Measurements from ENCODE around the gene PPP2R3B. TPM values are rescaled to one million over a fixed set of nuclear protein-coding genes. Genes with fewer than 3 reads are reported as not detected.

PPP2R3B gene
- total and polyA plus RNA-seq, 2 donors (not counting 1 experiment from before 2014, with no cell fraction given) = 43.3 to 47.6 TPM

DNA sequence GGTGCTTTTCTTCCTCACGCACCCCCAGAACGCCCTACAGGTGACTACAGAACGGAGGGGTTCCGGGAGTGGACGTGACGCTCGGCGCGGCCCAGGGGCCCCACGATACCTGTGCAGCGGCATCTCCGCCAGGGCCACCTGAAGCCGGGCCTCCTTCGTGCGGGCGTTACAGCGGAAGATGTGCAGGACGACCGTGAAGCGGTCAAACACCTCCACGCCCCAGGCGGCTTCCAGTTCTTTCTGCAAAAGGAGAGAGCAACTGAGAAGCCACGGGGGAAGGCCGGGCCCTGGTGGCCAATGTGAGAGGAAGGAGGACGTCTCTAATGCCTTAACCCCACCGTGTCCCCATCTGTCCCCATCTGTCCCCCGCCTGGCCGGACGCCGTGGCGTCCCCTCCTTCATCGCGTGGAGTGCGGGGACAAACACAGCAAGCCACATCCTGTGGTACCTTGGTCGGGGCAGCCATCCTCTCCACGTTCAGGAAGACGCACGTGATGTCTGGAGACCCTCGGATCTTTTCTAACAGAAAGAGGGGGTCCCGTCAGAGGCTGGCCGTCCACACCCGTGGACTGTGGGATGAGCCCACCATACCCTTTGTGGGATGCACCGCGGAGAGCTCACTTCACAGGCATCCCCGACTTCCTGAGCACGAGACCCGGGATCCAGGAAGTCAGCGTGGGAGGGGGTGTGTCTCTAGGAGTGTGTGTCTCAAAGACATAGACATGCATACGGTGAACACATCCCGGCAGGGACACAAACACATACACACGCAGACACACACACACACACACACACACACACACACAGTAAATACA, 71.7 kb downstream of the PPP2R3B start:
- 96% methylated on average over 43 of the region's 51 CpGs for whole genome bisulfite sequencing (ENCODE audit: insufficient coverage)
- no peak overlapping the region for H3K27ac Mint-ChIP-seq
- Histone ChIP-seq H4K20me1 (ENCODE audit: control insufficient read depth, insufficient read depth, low read length, poor library complexity, severe bottlenecking) (peaks cover 14% of the 10 kb centered on the region), H3K27me3 (replicated peaks in 1 of 4; ENCODE audit: control extremely low read depth in 1 of 4, control insufficient read depth in 3 of 4, insufficient read depth in 4 of 4, low read length in 3 of 4) (peaks cover 0 to 5% (median 0%) of the 10 kb centered on the region in 4 experiments), H3K4me3 (ENCODE audit: control extremely low read depth in 1 of 5, extremely low read depth in 1 of 5, insufficient read depth in 1 of 5, low read depth in 2 of 5, low read length in 4 of 5) (no peak overlapping the region), H3K4me1 (ENCODE audit: control insufficient read depth in 2 of 2, insufficient read depth in 2 of 2, low read length in 2 of 2) (peaks cover 6 to 19% of the 10 kb centered on the region in 2 donors), H3K36me3 (replicated peaks in 1 of 2; ENCODE audit: control extremely low read depth in 1 of 2, control insufficient read depth in 1 of 2, extremely low read depth in 1 of 2, insufficient read depth in 2 of 2, low read length in 1 of 2) (peaks cover 4 to 47% of the 10 kb centered on the region in 2 experiments), H3K9me3 (ENCODE audit: control extremely low read depth in 1 of 3, control insufficient read depth in 2 of 3, insufficient read depth in 1 of 3, low read length in 2 of 3) (peaks cover 0 to 15% (median 0%) of the 10 kb centered on the region in 3 donors), H3K27ac (ENCODE audit: low read length in 2 of 2) (no peak overlapping the region), H3K9ac (ENCODE audit: low read length) (no peak overlapping the region), H3K4me2 (replicated peaks; ENCODE audit: low read depth, low read length, poor library complexity, severe bottlenecking) (no peak overlapping the region), H2AFZ (ENCODE audit: insufficient read depth, low read depth, low read length, poor library complexity, severe bottlenecking) (no peak overlapping the region), H3K79me2 (ENCODE audit: control insufficient read depth, insufficient read depth, low read length) (peaks cover 18% of the 10 kb centered on the region)
- no peaks in the 10 kb centered on the region for H3K27me3 Mint-ChIP-seq
- TF ChIP-seq EZH2 (IDR thresholded peaks at IDR 0.05; ENCODE audit: borderline replicate concordance, insufficient read depth, low read depth, low read length, poor library complexity, severe bottlenecking) (no peak), CTCF (IDR thresholded peaks at IDR 0.05) (no peak)
- H3K4me1 Mint-ChIP-seq = peaks cover 14% of the 10 kb centered on the region
- CTCF ChIA-PET = no interaction called here
- H3K4me3 Mint-ChIP-seq = no peak overlapping the region
- no peaks in the 10 kb centered on the region for H3K9me3 Mint-ChIP-seq (ENCODE audit: insufficient read depth)
- DNase-seq (no peak), ATAC-seq (ENCODE audit: low read depth) (no peak)
- intact Hi-C loops (cut with micrococcal nuclease) = loop anchor here (5.0 kb wide), 1 partner anchor 1277 kb away; the partner anchor contains the start of gene AKAP17A
- POLR2A ChIA-PET = no interaction called here

GRCh38 chrX:314049-314448, 72.7 kb downstream of the PPP2R3B start:
- peaks cover 11% of the 10 kb centered on the region for H3K79me2 ChIP-seq (ENCODE audit: control insufficient read depth, insufficient read depth, low read length)
- H3K27me3 Mint-ChIP-seq = no peaks in the 10 kb centered on the region
- H4K20me1 ChIP-seq (ENCODE audit: control insufficient read depth, insufficient read depth, low read length, poor library complexity, severe bottlenecking) = peaks cover 14% of the 10 kb centered on the region
- no peaks in the 10 kb centered on the region for H3K9me3 Mint-ChIP-seq (ENCODE audit: insufficient read depth)
- intact Hi-C loops (cut with micrococcal nuclease) = no loop called here
- H3K4me1 ChIP-seq (ENCODE audit: control insufficient read depth in 2 of 2, insufficient read depth in 2 of 2, low read length in 2 of 2) = peaks cover 0 to 11% of the 10 kb centered on the region in 2 donors
- no peak overlapping the region for H3K4me2 ChIP-seq (replicated peaks; ENCODE audit: low read depth, low read length, poor library complexity, severe bottlenecking)
- no peak overlapping the region for H3K27ac Mint-ChIP-seq
- ChIA-PET POLR2A (no interaction called here), CTCF (no interaction called here)
- H3K9me3 ChIP-seq (ENCODE audit: control extremely low read depth in 1 of 3, control insufficient read depth in 2 of 3, insufficient read depth in 1 of 3, low read length in 2 of 3) = peaks cover 0 to 15% (median 0%) of the 10 kb centered on the region in 3 donors
- no peaks in the 10 kb centered on the region for H3K27me3 ChIP-seq (replicated peaks in 1 of 4; ENCODE audit: control extremely low read depth in 1 of 4, control insufficient read depth in 3 of 4, insufficient read depth in 4 of 4, low read length in 3 of 4)
- H3K9ac ChIP-seq (ENCODE audit: low read length) = no peak overlapping the region
- WGBS (ENCODE audit: insufficient coverage) = 99% methylated on average over 29 of the region's 34 CpGs
- no peak overlapping the region for H3K27ac ChIP-seq (ENCODE audit: low read length in 2 of 2)
- TF ChIP-seq CTCF (IDR thresholded peaks at IDR 0.05) = no peak
- no peak for TF ChIP-seq EZH2 (IDR thresholded peaks at IDR 0.05; ENCODE audit: borderline replicate concordance, insufficient read depth, low read depth, low read length, poor library complexity, severe bottlenecking)
- H3K36me3 ChIP-seq (replicated peaks in 1 of 2; ENCODE audit: control extremely low read depth in 1 of 2, control insufficient read depth in 1 of 2, extremely low read depth in 1 of 2, insufficient read depth in 2 of 2, low read length in 1 of 2) = peaks cover 4 to 51% of the 10 kb centered on the region in 2 experiments
- H3K4me3 Mint-ChIP-seq = no peak overlapping the region
- H3K4me1 Mint-ChIP-seq = peaks cover 14% of the 10 kb centered on the region
- ATAC-seq (ENCODE audit: low read depth) (no peak), DNase-seq (no peak)
- H2AFZ ChIP-seq (ENCODE audit: insufficient read depth, low read depth, low read length, poor library complexity, severe bottlenecking) = no peak overlapping the region
- no peak overlapping the region for H3K4me3 ChIP-seq (ENCODE audit: control extremely low read depth in 1 of 5, extremely low read depth in 1 of 5, insufficient read depth in 1 of 5, low read depth in 2 of 5, low read length in 4 of 5)
